ENCODE measurements around the gene ABCD4.
A peak's percentile ranks its signal among the peaks of the same experiment; 100 is the strongest.

The ABCD4 gene

GRCh38 chr14:74244115-74244514 is 58.6 kb downstream of the ABCD4 start:
- Histone ChIP-seq H3K9me3 (ENCODE audit: severe bottlenecking) (peaks cover 3% of the 10 kb centered on the region), H3K36me3 (no peaks in the 10 kb centered on the region), H3K27me3 (ENCODE audit: insufficient read depth, low read depth, severe bottlenecking) (peaks cover 27% of the 10 kb centered on the region), H3K27ac (no peak overlapping the region), H3K4me3 (ENCODE audit: low read depth, low read length) (no peak overlapping the region)
- peak; percentile 55 for TF ChIP-seq CTCF (IDR thresholded peaks at IDR 0.05; ENCODE audit: low read depth, low read length)
- DNase-seq = peak; percentile 46

- no peak for TF ChIP-seq CTCF (IDR thresholded peaks at IDR 0.05; ENCODE audit: low read depth, low read length)
- H3K36me3 ChIP-seq = no peaks in the 10 kb centered on the region
- H3K27me3 ChIP-seq (ENCODE audit: insufficient read depth, low read depth, severe bottlenecking) = peaks cover 27% of the 10 kb centered on the region
- H3K27ac ChIP-seq = no peak overlapping the region
- peaks cover 3% of the 10 kb centered on the region for H3K9me3 ChIP-seq (ENCODE audit: severe bottlenecking)
- no peak overlapping the region for H3K4me3 ChIP-seq (ENCODE audit: low read depth, low read length)
- no peak for DNase-seq
Observed at GRCh38 chr14:74243051-74243450, 59.7 kb downstream of the ABCD4 start.

- no peak overlapping the region for H3K4me3 ChIP-seq (ENCODE audit: low read depth, low read length)
- no peak for TF ChIP-seq CTCF (IDR thresholded peaks at IDR 0.05; ENCODE audit: low read depth, low read length)
- no peaks in the 10 kb centered on the region for H3K36me3 ChIP-seq
- H3K9me3 ChIP-seq (ENCODE audit: severe bottlenecking) = peaks cover 3% of the 10 kb centered on the region
- no peak for DNase-seq
- peaks cover 27% of the 10 kb centered on the region for H3K27me3 ChIP-seq (ENCODE audit: insufficient read depth, low read depth, severe bottlenecking)
- no peak overlapping the region for H3K27ac ChIP-seq
Observed at GRCh38 chr14:74242780-74243042, 60.0 kb downstream of the ABCD4 start.

- DNase-seq = no peak
- TF ChIP-seq CTCF (IDR thresholded peaks at IDR 0.05; ENCODE audit: low read depth, low read length) = no peak
- peaks cover 27% of the 10 kb centered on the region for H3K27me3 ChIP-seq (ENCODE audit: insufficient read depth, low read depth, severe bottlenecking)
- no peak overlapping the region for H3K4me3 ChIP-seq (ENCODE audit: low read depth, low read length)
- no peaks in the 10 kb centered on the region for H3K36me3 ChIP-seq
- no peak overlapping the region for H3K27ac ChIP-seq
- H3K9me3 ChIP-seq (ENCODE audit: severe bottlenecking) = peaks cover 3% of the 10 kb centered on the region
Observed at GRCh38 chr14:74242021-74242779, 60.5 kb downstream of the ABCD4 start.

DNA sequence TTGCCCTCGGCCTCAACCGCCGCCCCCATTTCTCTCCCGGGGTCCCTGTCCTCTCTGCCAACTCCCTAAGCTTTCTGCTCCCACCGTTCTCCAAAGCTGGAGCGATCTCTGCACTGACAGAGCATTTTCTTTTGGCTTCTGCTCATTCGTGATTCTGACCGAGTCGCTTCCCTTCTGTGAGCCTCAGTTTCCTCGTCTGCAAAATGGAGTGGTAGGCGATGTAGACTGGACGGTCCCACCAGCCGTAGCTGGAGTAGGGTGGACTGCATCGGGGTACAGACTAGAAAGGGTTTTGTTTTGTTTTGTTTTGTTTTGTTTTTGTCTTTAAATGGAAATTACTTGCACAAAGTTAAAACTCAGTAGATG is 61.1 kb downstream of the ABCD4 start:
- Histone ChIP-seq H3K36me3 (no peaks in the 10 kb centered on the region), H3K9me3 (ENCODE audit: severe bottlenecking) (peaks cover 3% of the 10 kb centered on the region), H3K27ac (no peak overlapping the region), H3K4me3 (ENCODE audit: low read depth, low read length) (no peak overlapping the region; the same call in 1 of the 2 replicates), H3K27me3 (ENCODE audit: insufficient read depth, low read depth, severe bottlenecking) (peaks cover 27% of the 10 kb centered on the region)
- TF ChIP-seq CTCF (IDR thresholded peaks at IDR 0.05; ENCODE audit: low read depth, low read length) = no peak
- no peak for DNase-seq
